Endometrial microvascular endothelial cells (primary cell): Measurements from ENCODE around the gene NAIP. TPM values are rescaled to one million over a fixed set of nuclear protein-coding genes. Genes with fewer than 3 reads are reported as not detected.
"Not testable (repeated sequence)": the region's sequence is repeated elsewhere in the genome, so short reads cannot be mapped to it uniquely, and the experiment has no call there.

Experiments used
- in situ Hi-C: cut with HindIII; loops from 2 replicates; pipeline ENCODE4 v1.10.0; 2017; ENCODE audit warnings: low sequenced_read_pairs, low pct_unique_long_range_greater_than_20kb; ENCODE audit errors: inconsistent ontology term
- total RNA-seq: library from RNA; depleted of rRNA; stranded (reverse); fragments of >200 nt; gene quantifications from one replicate; pipeline ENCODE4 v1.2.3, GENCODE V29; 2015; ENCODE audit errors: inconsistent ontology term

The NAIP gene
- total RNA-seq, 1 donor from 2014 or later, result 0.74 TPM

GRCh38 chr5:70931709-70932368 is 93.3 kb downstream of the NAIP start:
- in situ Hi-C loops, result not testable (repeated sequence)

GRCh38 chr5:70925211-70925562 is 100.0 kb downstream of the NAIP start:
- in situ Hi-C loops, result not testable (repeated sequence)

Other genes starting within 250 kb of the NAIP start
- gene SERF1A, start 124.7 kb downstream of the NAIP start, total RNA-seq, result 8.5 TPM
- 60.5 TPM for gene SMN1, start 100.3 kb downstream of the NAIP start, total RNA-seq
- gene GTF2H2, start 42.3 kb upstream of the NAIP start, total RNA-seq, result 15.5 TPM